Measurements from ENCODE around the gene RYR3. TPM values are rescaled to one million over a fixed set of nuclear protein-coding genes. Genes with fewer than 3 reads are reported as not detected.

The RYR3 gene
- total and polyA plus RNA-seq, 2 of the 13 experiments (the other 11 are each of a cell fraction or from before 2014, with no cell fraction given), result not detected

- Histone ChIP-seq H3K36me3 (replicated peaks in 1 of 2; ENCODE audit: control insufficient read depth in 1 of 2, insufficient read depth in 2 of 2, low read length in 2 of 2) (no peaks in the 10 kb centered on the region), H3K9ac (ENCODE audit: insufficient read depth, low read depth, low read length) (no peak overlapping the region), H3K27ac (ENCODE audit: extremely low read length, insufficient read depth, low read length) (no peak overlapping the region), H3K4me2 (ENCODE audit: low read depth, low read length) (no peak overlapping the region), H3K79me2 (ENCODE audit: insufficient read depth, low read length) (no peaks in the 10 kb centered on the region), H3K4me1 (ENCODE audit: insufficient read depth, low read length) (no peaks in the 10 kb centered on the region), H3K4me3 (replicated peaks in 1 of 3; ENCODE audit: insufficient read depth in 1 of 3, low read depth in 2 of 3, low read length in 3 of 3) (no peak overlapping the region), H2AFZ (ENCODE audit: low read length) (no peak overlapping the region), H3K9me3 (ENCODE audit: low read length) (no peaks in the 10 kb centered on the region), H4K20me1 (ENCODE audit: insufficient read depth, low read length) (no peaks in the 10 kb centered on the region), H3K27me3 (ENCODE audit: control insufficient read depth in 1 of 2, insufficient read depth in 2 of 2, low read length in 2 of 2) (no peaks in the 10 kb centered on the region)
- FAIRE-seq, result no peak
- ChIA-PET CTCF (ENCODE audit: low intra/inter-chr PET ratio, low total read pairs) (no interaction called here), POLR2A (no interaction called here)
- intact Hi-C loops (cut with micrococcal nuclease; ENCODE audit: unreplicated experiment), result no loop called here
- 6% methylated on average over 8 of the region's 8 CpGs for WGBS (ENCODE audit: low lambda C conversion rate)
- ATAC-seq, result no peak
- in situ Hi-C loops (cut with HindIII; ENCODE audit: extremely low pct_ligation_motif_present, low pct_unique_long_range_greater_than_20kb), result no loop called here
- TF ChIP-seq ZHX1 (CRISPR knock-in tag; IDR thresholded peaks at IDR 0.05; ENCODE audit: low read depth) (no peak), SIN3B (IDR thresholded peaks at IDR 0.05; ENCODE audit: low read length) (no peak), JUNB (CRISPR knock-in tag; IDR thresholded peaks at IDR 0.05; ENCODE audit: borderline replicate concordance) (no peak), NR3C1 (CRISPR knock-in tag; IDR thresholded peaks at IDR 0.05) (no peak), CC2D1A (CRISPR knock-in tag; IDR thresholded peaks at IDR 0.05) (no peak), KLF9 (CRISPR knock-in tag; IDR thresholded peaks at IDR 0.05; ENCODE audit: low read depth) (no peak), GABPB1 (CRISPR knock-in tag; IDR thresholded peaks at IDR 0.05) (no peak), PITX1 (CRISPR knock-in tag; IDR thresholded peaks at IDR 0.05) (no peak)
- no peak for DNase-seq (ENCODE audit: low spot score)
- BruUV-seq (replicated peaks), result no TSS peak
Measured at GRCh38 chr15:33584797-33585196, 274.0 kb downstream of the RYR3 start.

All from HepG2 (cell line).